ENCODE data around the gene CCDC150. TPM values are rescaled to one million over a fixed set of nuclear protein-coding genes. Genes with fewer than 3 reads are reported as not detected.
"Not testable (repeated sequence)": the region's sequence is repeated elsewhere in the genome, so short reads cannot be mapped to it uniquely, and the experiment has no call there.

Gene CCDC150
- total RNA-seq, 1 donor from 2014 or later: 6.8 TPM

GRCh38 chr2:196725218-196725617 is 85.7 kb downstream of the CCDC150 start:
- no peaks in the 10 kb centered on the region for H3K9me3 ChIP-seq (ENCODE audit: control insufficient read depth in 3 of 3, low read length in 3 of 3)
- no peaks in the 10 kb centered on the region for H3K36me3 ChIP-seq (ENCODE audit: control insufficient read depth in 3 of 3, insufficient read depth in 3 of 3, low read length in 3 of 3)
- H3K27ac ChIP-seq (ENCODE audit: low read depth, low read length): no peak overlapping the region
- no peak overlapping the region for H3K4me3 ChIP-seq (ENCODE audit: low read length in 3 of 3)
- H3K4me1 ChIP-seq (ENCODE audit: control insufficient read depth in 3 of 3, insufficient read depth in 3 of 3, low read length in 3 of 3): no peaks in the 10 kb centered on the region
- H3K9ac ChIP-seq (ENCODE audit: low read depth in 1 of 3, low read length in 3 of 3): no peak overlapping the region
- H3K27me3 ChIP-seq (ENCODE audit: control insufficient read depth in 3 of 3, insufficient read depth in 3 of 3, low read length in 3 of 3): no peaks in the 10 kb centered on the region

DNA sequence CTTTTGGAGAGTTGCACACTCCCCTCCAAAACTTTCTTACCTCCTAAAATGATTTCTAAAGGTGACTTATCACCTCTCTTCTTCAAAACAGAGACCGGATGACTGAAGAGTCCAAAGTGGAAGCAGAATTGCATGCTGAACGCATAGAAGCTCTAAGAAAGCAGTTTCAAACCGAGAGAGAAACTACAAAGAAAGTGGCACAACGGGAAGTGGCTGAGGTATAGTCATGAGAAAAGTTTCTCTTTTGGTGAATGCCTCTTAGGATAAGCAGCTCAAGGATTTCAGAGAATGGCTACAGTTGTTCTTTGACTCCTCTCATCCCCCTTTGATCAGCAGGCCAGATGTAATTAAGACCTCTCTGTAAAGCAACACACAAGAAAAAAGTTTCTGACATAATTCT is 86.4 kb downstream of the CCDC150 start:
- Histone ChIP-seq H3K9me3 (ENCODE audit: control insufficient read depth in 3 of 3, low read length in 3 of 3) (no peaks in the 10 kb centered on the region), H3K27me3 (ENCODE audit: control insufficient read depth in 3 of 3, insufficient read depth in 3 of 3, low read length in 3 of 3) (no peaks in the 10 kb centered on the region), H3K36me3 (ENCODE audit: control insufficient read depth in 3 of 3, insufficient read depth in 3 of 3, low read length in 3 of 3) (no peaks in the 10 kb centered on the region), H3K4me3 (ENCODE audit: low read length in 3 of 3) (no peak overlapping the region), H3K4me1 (ENCODE audit: control insufficient read depth in 3 of 3, insufficient read depth in 3 of 3, low read length in 3 of 3) (no peaks in the 10 kb centered on the region), H3K9ac (ENCODE audit: low read depth in 1 of 3, low read length in 3 of 3) (no peak overlapping the region), H3K27ac (ENCODE audit: low read depth, low read length) (no peak overlapping the region)

DNA sequence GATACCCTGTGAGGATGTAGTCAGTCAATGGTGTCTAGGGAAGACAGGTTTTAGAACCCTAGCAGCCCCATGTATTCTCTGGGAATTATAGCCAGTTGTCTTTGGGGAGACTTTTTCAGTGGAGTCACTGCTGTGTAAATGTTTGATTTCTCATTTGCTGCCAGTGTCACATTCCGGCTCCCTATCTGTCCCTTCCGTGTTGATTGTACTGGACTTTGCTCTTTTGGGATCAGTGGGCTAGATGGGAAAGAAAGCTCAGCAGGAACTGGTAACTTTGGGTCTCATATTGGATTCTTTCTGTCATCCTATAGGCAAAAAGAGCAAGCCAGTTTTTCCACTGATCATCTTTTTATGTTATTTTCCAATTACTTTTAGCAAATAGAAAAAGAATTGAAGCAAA is 89.9 kb downstream of the CCDC150 start:
- no peak overlapping the region for H3K9ac ChIP-seq (ENCODE audit: low read depth in 1 of 3, low read length in 3 of 3)
- H3K36me3 ChIP-seq (ENCODE audit: control insufficient read depth in 3 of 3, insufficient read depth in 3 of 3, low read length in 3 of 3): peaks cover 0 to 3% (median 0%) of the 10 kb centered on the region in 3 donors
- no peak overlapping the region for H3K4me3 ChIP-seq (ENCODE audit: low read length in 3 of 3)
- H3K9me3 ChIP-seq (ENCODE audit: control insufficient read depth in 3 of 3, low read length in 3 of 3): no peaks in the 10 kb centered on the region
- H3K27ac ChIP-seq (ENCODE audit: low read depth, low read length): no peak overlapping the region
- no peaks in the 10 kb centered on the region for H3K4me1 ChIP-seq (ENCODE audit: control insufficient read depth in 3 of 3, insufficient read depth in 3 of 3, low read length in 3 of 3)
- no peaks in the 10 kb centered on the region for H3K27me3 ChIP-seq (ENCODE audit: control insufficient read depth in 3 of 3, insufficient read depth in 3 of 3, low read length in 3 of 3)

- H3K4me3 ChIP-seq (ENCODE audit: low read length in 3 of 3); H3K27ac ChIP-seq (ENCODE audit: low read depth, low read length); H3K9ac ChIP-seq (ENCODE audit: low read depth in 1 of 3, low read length in 3 of 3); H3K9me3 ChIP-seq (ENCODE audit: control insufficient read depth in 3 of 3, low read length in 3 of 3); H3K36me3 ChIP-seq (ENCODE audit: control insufficient read depth in 3 of 3, insufficient read depth in 3 of 3, low read length in 3 of 3); H3K4me1 ChIP-seq (ENCODE audit: control insufficient read depth in 3 of 3, insufficient read depth in 3 of 3, low read length in 3 of 3); H3K27me3 ChIP-seq (ENCODE audit: control insufficient read depth in 3 of 3, insufficient read depth in 3 of 3, low read length in 3 of 3): not testable (repeated sequence)
Measured at GRCh38 chr2:196736646-196737045, 97.1 kb downstream of the CCDC150 start.

DNA sequence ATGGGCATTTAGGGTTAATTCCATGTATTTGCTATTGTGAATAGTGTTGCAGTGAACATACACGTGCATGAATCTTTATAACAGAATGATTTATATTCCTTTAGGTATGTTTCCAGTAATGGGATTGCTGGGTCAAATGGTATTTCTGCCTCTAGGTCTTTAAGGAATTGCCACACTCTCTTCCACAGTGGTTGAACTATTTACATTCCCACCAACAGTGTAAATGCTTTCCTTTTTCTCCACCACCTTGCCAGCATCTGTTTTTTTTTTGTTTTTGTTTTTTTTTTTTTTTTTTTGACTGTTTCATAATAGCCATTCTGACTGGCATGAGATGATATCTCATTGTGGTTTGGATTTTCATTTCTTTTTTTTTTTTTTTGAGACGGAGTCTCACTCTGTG is 97.5 kb downstream of the CCDC150 start:
- Histone ChIP-seq H3K9me3 (ENCODE audit: control insufficient read depth in 3 of 3, low read length in 3 of 3) (no peaks in the 10 kb centered on the region), H3K4me1 (ENCODE audit: control insufficient read depth in 3 of 3, insufficient read depth in 3 of 3, low read length in 3 of 3) (no peaks in the 10 kb centered on the region), H3K4me3 (ENCODE audit: low read length in 3 of 3) (no peak overlapping the region), H3K27ac (ENCODE audit: low read depth, low read length) (no peak overlapping the region), H3K27me3 (ENCODE audit: control insufficient read depth in 3 of 3, insufficient read depth in 3 of 3, low read length in 3 of 3) (no peaks in the 10 kb centered on the region), H3K36me3 (ENCODE audit: control insufficient read depth in 3 of 3, insufficient read depth in 3 of 3, low read length in 3 of 3) (peaks cover 0 to 3% (median 0%) of the 10 kb centered on the region in 3 donors), H3K9ac (ENCODE audit: low read depth in 1 of 3, low read length in 3 of 3) (no peak overlapping the region)

- Histone ChIP-seq H3K27ac (ENCODE audit: low read depth, low read length) (no peak overlapping the region), H3K9me3 (ENCODE audit: control insufficient read depth in 3 of 3, low read length in 3 of 3) (no peaks in the 10 kb centered on the region), H3K9ac (ENCODE audit: low read depth in 1 of 3, low read length in 3 of 3) (no peak overlapping the region), H3K27me3 (ENCODE audit: control insufficient read depth in 3 of 3, insufficient read depth in 3 of 3, low read length in 3 of 3) (no peaks in the 10 kb centered on the region), H3K4me3 (ENCODE audit: low read length in 3 of 3) (no peak overlapping the region), H3K4me1 (ENCODE audit: control insufficient read depth in 3 of 3, insufficient read depth in 3 of 3, low read length in 3 of 3) (no peaks in the 10 kb centered on the region), H3K36me3 (ENCODE audit: control insufficient read depth in 3 of 3, insufficient read depth in 3 of 3, low read length in 3 of 3) (no peaks in the 10 kb centered on the region)
Measured at GRCh38 chr2:196739031-196739430, 99.5 kb downstream of the CCDC150 start.

DNA sequence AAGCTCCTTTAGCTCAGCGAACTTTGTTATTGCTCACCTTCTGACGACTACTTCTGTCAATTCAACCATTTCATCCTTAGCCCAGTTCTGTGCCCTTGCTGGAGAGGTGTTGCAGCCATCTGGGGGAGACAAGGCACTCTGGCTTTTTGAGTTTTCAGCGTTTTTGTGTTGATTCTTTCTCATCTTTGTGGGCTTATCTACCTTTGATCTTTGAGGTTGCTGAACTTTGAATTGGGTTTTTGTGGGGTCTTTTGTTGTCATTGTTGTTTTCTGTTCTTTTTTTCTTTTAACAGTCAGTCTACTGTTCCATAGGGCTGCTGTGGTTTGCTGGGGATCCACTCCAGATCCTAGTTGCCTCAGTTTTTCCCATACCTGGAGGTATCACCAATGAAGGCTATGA is 102.7 kb downstream of the CCDC150 start:
- H3K9ac ChIP-seq (ENCODE audit: low read depth in 1 of 3, low read length in 3 of 3): no peak overlapping the region
- no peaks in the 10 kb centered on the region for H3K27me3 ChIP-seq (ENCODE audit: control insufficient read depth in 3 of 3, insufficient read depth in 3 of 3, low read length in 3 of 3)
- H3K4me1 ChIP-seq (ENCODE audit: control insufficient read depth in 3 of 3, insufficient read depth in 3 of 3, low read length in 3 of 3): no peaks in the 10 kb centered on the region
- H3K27ac ChIP-seq (ENCODE audit: low read depth, low read length): no peak overlapping the region
- H3K4me3 ChIP-seq (ENCODE audit: low read length in 3 of 3): no peak overlapping the region
- H3K36me3 ChIP-seq (ENCODE audit: control insufficient read depth in 3 of 3, insufficient read depth in 3 of 3, low read length in 3 of 3): no peaks in the 10 kb centered on the region
- no peaks in the 10 kb centered on the region for H3K9me3 ChIP-seq (ENCODE audit: control insufficient read depth in 3 of 3, low read length in 3 of 3)

GRCh38 chr2:196742685-196743084 is 103.2 kb downstream of the CCDC150 start:
- Histone ChIP-seq H3K36me3 (ENCODE audit: control insufficient read depth in 3 of 3, insufficient read depth in 3 of 3, low read length in 3 of 3) (no peaks in the 10 kb centered on the region), H3K9ac (ENCODE audit: low read depth in 1 of 3, low read length in 3 of 3) (no peak overlapping the region), H3K4me1 (ENCODE audit: control insufficient read depth in 3 of 3, insufficient read depth in 3 of 3, low read length in 3 of 3) (no peaks in the 10 kb centered on the region), H3K9me3 (ENCODE audit: control insufficient read depth in 3 of 3, low read length in 3 of 3) (no peaks in the 10 kb centered on the region), H3K27ac (ENCODE audit: low read depth, low read length) (no peak overlapping the region), H3K27me3 (ENCODE audit: control insufficient read depth in 3 of 3, insufficient read depth in 3 of 3, low read length in 3 of 3) (no peaks in the 10 kb centered on the region), H3K4me3 (ENCODE audit: low read length in 3 of 3) (no peak overlapping the region)

DNA sequence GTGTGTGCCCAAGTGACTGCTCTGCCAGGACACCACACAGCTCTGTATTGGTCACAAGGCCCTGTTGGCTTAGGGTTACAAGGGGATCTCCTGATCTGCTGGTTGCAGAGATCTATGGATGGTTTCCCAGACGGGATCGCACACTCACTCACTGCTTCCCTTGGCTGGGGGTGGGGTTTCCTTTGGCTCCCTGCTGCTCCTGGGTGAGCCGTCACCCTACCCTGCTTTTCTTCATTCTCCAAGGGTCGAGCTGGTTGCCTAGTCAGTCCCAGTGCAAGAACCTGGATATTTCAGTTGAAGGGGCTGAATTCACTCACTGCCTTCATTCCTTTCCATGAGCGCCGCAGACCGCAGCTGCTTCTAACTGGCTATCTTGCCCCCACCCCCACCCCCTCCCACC is 103.7 kb downstream of the CCDC150 start:
- H3K27ac ChIP-seq (ENCODE audit: low read depth, low read length): no peak overlapping the region
- H3K4me1 ChIP-seq (ENCODE audit: control insufficient read depth in 3 of 3, insufficient read depth in 3 of 3, low read length in 3 of 3): no peaks in the 10 kb centered on the region
- H3K36me3 ChIP-seq (ENCODE audit: control insufficient read depth in 3 of 3, insufficient read depth in 3 of 3, low read length in 3 of 3): no peaks in the 10 kb centered on the region
- H3K4me3 ChIP-seq (ENCODE audit: low read length in 3 of 3): no peak overlapping the region
- H3K9me3 ChIP-seq (ENCODE audit: control insufficient read depth in 3 of 3, low read length in 3 of 3): no peaks in the 10 kb centered on the region
- H3K9ac ChIP-seq (ENCODE audit: low read depth in 1 of 3, low read length in 3 of 3): no peak overlapping the region
- H3K27me3 ChIP-seq (ENCODE audit: control insufficient read depth in 3 of 3, insufficient read depth in 3 of 3, low read length in 3 of 3): no peaks in the 10 kb centered on the region

DNA sequence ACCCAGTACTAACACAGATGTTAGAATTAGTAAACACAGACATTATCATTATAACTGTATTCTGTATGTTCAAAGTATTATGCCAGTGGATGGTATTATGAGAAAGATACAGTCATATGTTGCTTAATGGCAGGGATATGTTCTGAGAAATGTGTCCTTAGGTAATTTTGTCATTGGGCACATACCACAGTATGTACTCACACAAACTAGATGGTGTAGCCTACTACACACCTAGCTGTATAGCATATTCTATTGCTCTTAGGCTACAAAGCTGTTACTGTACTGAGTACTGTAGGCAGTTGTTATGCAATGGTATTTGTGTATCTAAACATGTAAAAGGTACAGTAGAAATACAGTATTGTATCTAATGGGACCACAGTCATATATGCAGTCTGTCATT is 106.2 kb downstream of the CCDC150 start:
- Histone ChIP-seq H3K36me3 (ENCODE audit: control insufficient read depth in 3 of 3, insufficient read depth in 3 of 3, low read length in 3 of 3) (no peaks in the 10 kb centered on the region), H3K4me1 (ENCODE audit: control insufficient read depth in 3 of 3, insufficient read depth in 3 of 3, low read length in 3 of 3) (no peaks in the 10 kb centered on the region), H3K9me3 (ENCODE audit: control insufficient read depth in 3 of 3, low read length in 3 of 3) (no peaks in the 10 kb centered on the region), H3K9ac (ENCODE audit: low read depth in 1 of 3, low read length in 3 of 3) (no peak overlapping the region), H3K4me3 (ENCODE audit: low read length in 3 of 3) (no peak overlapping the region), H3K27me3 (ENCODE audit: control insufficient read depth in 3 of 3, insufficient read depth in 3 of 3, low read length in 3 of 3) (no peaks in the 10 kb centered on the region), H3K27ac (ENCODE audit: low read depth, low read length) (no peak overlapping the region)

- Histone ChIP-seq H3K36me3 (ENCODE audit: control insufficient read depth in 3 of 3, insufficient read depth in 3 of 3, low read length in 3 of 3) (no peaks in the 10 kb centered on the region), H3K27ac (ENCODE audit: low read depth, low read length) (no peak overlapping the region), H3K4me1 (ENCODE audit: control insufficient read depth in 3 of 3, insufficient read depth in 3 of 3, low read length in 3 of 3) (no peaks in the 10 kb centered on the region), H3K27me3 (ENCODE audit: control insufficient read depth in 3 of 3, insufficient read depth in 3 of 3, low read length in 3 of 3) (no peaks in the 10 kb centered on the region), H3K9ac (ENCODE audit: low read depth in 1 of 3, low read length in 3 of 3) (no peak overlapping the region), H3K9me3 (ENCODE audit: control insufficient read depth in 3 of 3, low read length in 3 of 3) (no peaks in the 10 kb centered on the region), H3K4me3 (ENCODE audit: low read length in 3 of 3) (no peak overlapping the region)
Measured at GRCh38 chr2:196747400-196747799, 107.9 kb downstream of the CCDC150 start.

Measured in skeletal muscle tissue (tissue), 4 donors.